Measurements from ENCODE around the gene GSTO2. TPM values are rescaled to one million over a fixed set of nuclear protein-coding genes. Genes with fewer than 3 reads are reported as not detected.

Gene GSTO2
- total RNA-seq, 4 donors from 2014 or later, result 0.12 to 1.4 (median 0.54) TPM

DNA sequence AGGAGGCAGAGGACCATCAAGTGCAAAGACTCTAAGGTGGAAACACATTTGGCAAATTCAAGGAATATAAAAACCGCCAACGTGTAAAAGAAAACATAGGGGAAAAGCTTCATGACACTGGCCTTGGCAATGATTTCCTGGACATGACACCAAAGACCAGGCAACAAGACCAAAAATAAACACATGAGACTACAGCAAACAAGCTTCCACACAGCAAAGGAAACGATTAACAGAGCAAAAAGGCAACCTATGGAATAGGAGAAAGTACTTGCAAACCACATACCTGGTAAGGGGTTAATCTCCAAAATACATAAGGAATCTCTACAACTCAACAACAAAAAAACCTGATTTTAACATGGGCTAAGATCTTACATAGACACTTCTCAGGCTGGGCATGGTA lies 10.8 kb upstream of the GSTO2 start:
- DNase-seq (ENCODE audit: low spot score), result no peak
- no peak for ATAC-seq (ENCODE audit: low FRiP score)
- TF ChIP-seq CTCF (IDR thresholded peaks at IDR 0.05), result no peak

DNA sequence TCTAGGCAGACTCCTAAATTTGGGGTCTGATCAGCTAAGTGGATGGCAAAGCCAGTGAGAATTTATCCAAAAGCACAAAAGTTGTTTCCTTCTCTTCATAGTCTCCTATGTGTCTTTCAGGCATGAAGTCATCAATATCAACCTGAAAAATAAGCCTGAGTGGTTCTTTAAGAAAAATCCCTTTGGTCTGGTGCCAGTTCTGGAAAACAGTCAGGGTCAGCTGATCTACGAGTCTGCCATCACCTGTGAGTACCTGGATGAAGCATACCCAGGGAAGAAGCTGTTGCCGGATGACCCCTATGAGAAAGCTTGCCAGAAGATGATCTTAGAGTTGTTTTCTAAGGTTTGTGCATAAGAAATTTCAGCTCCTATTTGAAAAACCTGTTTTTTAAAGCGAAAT lies 9.5 kb upstream of the GSTO2 start:
- DNase-seq (ENCODE audit: low spot score), result no peak
- TF ChIP-seq CTCF (IDR thresholded peaks at IDR 0.05), result no peak
- no peak for ATAC-seq (ENCODE audit: low FRiP score)

GRCh38 chr10:104259999-104260774 lies 8.8 kb upstream of the GSTO2 start:
- ATAC-seq (ENCODE audit: low FRiP score), result no peak
- TF ChIP-seq CTCF (IDR thresholded peaks at IDR 0.05), result no peak
- no peak for DNase-seq (ENCODE audit: low spot score)

GRCh38 chr10:104260775-104261115 lies 8.2 kb upstream of the GSTO2 start:
- no peak for ATAC-seq (ENCODE audit: low FRiP score)
- no peak for TF ChIP-seq CTCF (IDR thresholded peaks at IDR 0.05)

GRCh38 chr10:104262055-104262454 lies 6.9 kb upstream of the GSTO2 start:
- no peak for TF ChIP-seq CTCF (IDR thresholded peaks at IDR 0.05)
- no peak for DNase-seq (ENCODE audit: low spot score)
- no peak for ATAC-seq (ENCODE audit: low FRiP score)

More at GRCh38 chr10:104260775-104261115, 8.2 kb upstream of the GSTO2 start:
- no peak for DNase-seq (ENCODE audit: low spot score)

DNA sequence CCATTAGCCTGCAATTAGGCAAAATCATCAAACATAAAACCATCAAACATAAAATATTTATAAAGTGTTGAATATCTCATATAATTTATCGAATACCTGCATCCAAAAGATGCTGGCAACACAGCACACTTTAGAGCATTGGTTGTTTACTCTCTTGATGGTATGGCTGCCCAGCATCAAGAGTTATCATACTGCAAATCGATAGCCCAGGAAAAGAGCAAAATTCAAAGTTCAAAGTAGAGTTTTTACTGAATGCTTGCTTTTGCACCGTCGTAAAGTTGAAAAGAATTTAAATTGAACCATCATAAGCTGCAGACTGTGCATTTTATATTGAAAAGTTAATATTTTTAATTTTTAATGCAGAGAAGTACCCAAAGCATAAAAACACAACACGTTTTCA lies 4.2 kb upstream of the GSTO2 start:
- no peak for TF ChIP-seq CTCF (IDR thresholded peaks at IDR 0.05)

GRCh38 chr10:104267721-104268404 lies 1.1 kb upstream of the GSTO2 start:
- ATAC-seq (ENCODE audit: low FRiP score) (no peak), DNase-seq (ENCODE audit: low spot score) (no peak)
- TF ChIP-seq CTCF (IDR thresholded peaks at IDR 0.05), result no peak

More for the DNA sequence above, 4.2 kb upstream of the GSTO2 start:
- ATAC-seq (ENCODE audit: low FRiP score) (no peak), DNase-seq (ENCODE audit: low spot score) (no peak)

Data from omental fat pad (tissue), 4 donors.